Cardiac muscle cell (in vitro differentiated cells and primary cell): ENCODE data around the gene CACNB4. TPM values are rescaled to one million over a fixed set of nuclear protein-coding genes. Genes with fewer than 3 reads are reported as not detected.

Experiments used
- DNase-seq, 2 donors: peaks; one replicate each; pipeline versions ENCODE4 v3.0.0 to v3.0.0-alpha.2; 2010 to 2017; ENCODE audit warnings: low read depth in 1 of 2, low spot score in 1 of 2
- H3K27ac ChIP-seq: fragments of 200-600 bp; sonication (generic); 2 replicates; pipeline ENCODE4 v1.5.1; 2016
- H3K27me3 ChIP-seq: fragments of 200-600 bp; sonication (generic); 2 replicates; pipeline ENCODE4 v1.6.0; 2016; ENCODE audit warnings: control low read depth
- H3K36me3 ChIP-seq: fragments of 200-600 bp; sonication (generic); 2 replicates; pipeline ENCODE4 v1.5.1; 2016; ENCODE audit warnings: control low read depth
- H3K4me1 ChIP-seq: fragments of 200-600 bp; sonication (generic); 2 replicates; pipeline ENCODE4 v1.8.1; 2017; ENCODE audit warnings: low read depth, mild to moderate bottlenecking, mixed run types
- H3K4me3 ChIP-seq: fragments of 200-600 bp; sonication (generic); 2 replicates; pipeline ENCODE4 v1.5.1; 2016; ENCODE audit warnings: mild to moderate bottlenecking
- H3K9me3 ChIP-seq: fragments of 200-600 bp; sonication (generic); 2 replicates; pipeline ENCODE4 v1.5.1; 2017; ENCODE audit warnings: low read depth, mild to moderate bottlenecking, control low read depth
- polyA plus RNA-seq: library from polyadenylated mRNA; unstranded; fragments of >200 nt; fragmentation: Nextera tagmentation; extraction: Ambion mirVana; gene quantifications from 2 replicates; pipeline ENCODE4 v1.2.1, GENCODE V29; 2016
- total RNA-seq: library from RNA; depleted of rRNA; stranded (reverse); fragments of >200 nt; gene quantifications from 2 replicates; pipeline ENCODE4 v1.2.3, GENCODE V29; 2016
- TF ChIP-seq, protein P1 (sequence below): IDR thresholded peaks from 2 replicates; pipeline ENCODE4 v1.5.1; 2012; ENCODE audit warnings: low read depth, mild to moderate bottlenecking, low read length

CACNB4 gene
- total and polyA plus RNA-seq, 2 experiments from 2014 or later: 0.09 to 0.18 TPM

GRCh38 chr2:151840216-151841046, 258.4 kb downstream of the CACNB4 start:
- TF ChIP-seq, protein P1, sequence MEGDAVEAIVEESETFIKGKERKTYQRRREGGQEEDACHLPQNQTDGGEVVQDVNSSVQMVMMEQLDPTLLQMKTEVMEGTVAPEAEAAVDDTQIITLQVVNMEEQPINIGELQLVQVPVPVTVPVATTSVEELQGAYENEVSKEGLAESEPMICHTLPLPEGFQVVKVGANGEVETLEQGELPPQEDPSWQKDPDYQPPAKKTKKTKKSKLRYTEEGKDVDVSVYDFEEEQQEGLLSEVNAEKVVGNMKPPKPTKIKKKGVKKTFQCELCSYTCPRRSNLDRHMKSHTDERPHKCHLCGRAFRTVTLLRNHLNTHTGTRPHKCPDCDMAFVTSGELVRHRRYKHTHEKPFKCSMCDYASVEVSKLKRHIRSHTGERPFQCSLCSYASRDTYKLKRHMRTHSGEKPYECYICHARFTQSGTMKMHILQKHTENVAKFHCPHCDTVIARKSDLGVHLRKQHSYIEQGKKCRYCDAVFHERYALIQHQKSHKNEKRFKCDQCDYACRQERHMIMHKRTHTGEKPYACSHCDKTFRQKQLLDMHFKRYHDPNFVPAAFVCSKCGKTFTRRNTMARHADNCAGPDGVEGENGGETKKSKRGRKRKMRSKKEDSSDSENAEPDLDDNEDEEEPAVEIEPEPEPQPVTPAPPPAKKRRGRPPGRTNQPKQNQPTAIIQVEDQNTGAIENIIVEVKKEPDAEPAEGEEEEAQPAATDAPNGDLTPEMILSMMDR: no peak
- DNase-seq: no peak
- no peaks in the 10 kb centered on the region for H3K36me3 ChIP-seq

GRCh38 chr2:151837926-151838325, 260.9 kb downstream of the CACNB4 start:
- Histone ChIP-seq H3K27ac (no peak overlapping the region), H3K4me1 (no peaks in the 10 kb centered on the region), H3K9me3 (no peaks in the 10 kb centered on the region), H3K27me3 (peaks cover 3% of the 10 kb centered on the region), H3K36me3 (no peaks in the 10 kb centered on the region), H3K4me3 (no peak overlapping the region)
- TF ChIP-seq, protein P1: no peak
- DNase-seq: no peak

More at GRCh38 chr2:151840216-151841046, 258.4 kb downstream of the CACNB4 start:
- Histone ChIP-seq H3K27ac (no peak overlapping the region), H3K4me3 (no peak overlapping the region), H3K9me3 (no peaks in the 10 kb centered on the region), H3K4me1 (peaks cover 8% of the 10 kb centered on the region), H3K27me3 (peaks cover 3% of the 10 kb centered on the region)

- TF ChIP-seq, protein P1: no peak
- H3K27ac ChIP-seq: no peak overlapping the region
- H3K36me3 ChIP-seq: no peaks in the 10 kb centered on the region
- H3K9me3 ChIP-seq: no peaks in the 10 kb centered on the region
- H3K4me3 ChIP-seq: no peak overlapping the region
- DNase-seq: no peak
- peaks cover 3% of the 10 kb centered on the region for H3K27me3 ChIP-seq
- H3K4me1 ChIP-seq: no peaks in the 10 kb centered on the region
These were observed 264.9 kb downstream of the CACNB4 start for GRCh38 chr2:151833984-151834383.

DNA sequence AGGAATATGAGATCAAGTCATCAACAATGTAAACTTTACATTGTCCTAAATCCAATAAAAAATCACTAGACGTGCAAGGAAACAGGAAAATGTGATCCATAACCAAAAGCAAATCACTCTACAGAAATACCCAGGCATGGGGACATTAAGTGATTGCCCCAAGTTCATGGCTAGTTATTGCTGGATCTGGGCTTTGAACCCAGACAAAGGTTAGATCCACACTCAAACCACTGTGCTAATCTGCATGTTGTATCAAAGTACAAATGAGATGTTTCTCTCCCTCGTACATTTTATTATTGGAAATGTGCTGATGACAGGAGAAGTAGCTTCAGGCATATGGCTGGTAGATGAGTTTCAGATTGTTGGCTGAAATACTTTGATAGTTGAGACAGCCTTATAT, 267.9 kb downstream of the CACNB4 start:
- Histone ChIP-seq H3K4me1 (peaks cover 5% of the 10 kb centered on the region), H3K27me3 (no peaks in the 10 kb centered on the region), H3K27ac (no peak overlapping the region), H3K4me3 (no peak overlapping the region), H3K36me3 (no peaks in the 10 kb centered on the region), H3K9me3 (no peaks in the 10 kb centered on the region)
- TF ChIP-seq, protein P1: no peak
- DNase-seq: no peak

GRCh38 chr2:151828890-151829324, 269.9 kb downstream of the CACNB4 start:
- no peaks in the 10 kb centered on the region for H3K36me3 ChIP-seq
- DNase-seq: no peak
- H3K4me3 ChIP-seq: peak overlapping the region; percentile 83
- H3K9me3 ChIP-seq: no peaks in the 10 kb centered on the region
- TF ChIP-seq, protein P1: no peak
- peaks cover 21% of the 10 kb centered on the region for H3K4me1 ChIP-seq
- no peaks in the 10 kb centered on the region for H3K27me3 ChIP-seq
- peak overlapping the region; percentile 11 for H3K27ac ChIP-seq
